SJCRH30 (cell line): ENCODE results near the gene FAHD1. TPM values are rescaled to one million over a fixed set of nuclear protein-coding genes. Genes with fewer than 3 reads are reported as not detected.
"Not testable (repeated sequence)": the region's sequence is repeated elsewhere in the genome, so short reads cannot be mapped to it uniquely, and the experiment has no call there.

Experiments used
- DNase-seq, 2 experiments: peaks; one replicate each; pipeline ENCODE4 v3.0.0-alpha.2; 2015 to 2020
- H3K27ac ChIP-seq: fragments of 250-450 bp; sonication (Bioruptor Pico); 2 replicates; pipeline ENCODE4 v1.5.1; 2020; ENCODE audit warnings: mild to moderate bottlenecking, moderate library complexity
- H3K27me3 ChIP-seq: fragments of 250-450 bp; sonication (Bioruptor Pico); 2 replicates; pipeline ENCODE4 v1.5.1; 2020; ENCODE audit warnings: mild to moderate bottlenecking, moderate library complexity
- H3K36me3 ChIP-seq: fragments of 250-450 bp; sonication (Bioruptor Pico); 2 replicates; pipeline ENCODE4 v1.5.1; 2020; ENCODE audit warnings: mild to moderate bottlenecking, moderate library complexity
- H3K4me1 ChIP-seq: fragments of 250-450 bp; sonication (Bioruptor Pico); 2 replicates; pipeline ENCODE4 v1.5.1; 2020; ENCODE audit warnings: mild to moderate bottlenecking, moderate library complexity
- H3K4me3 ChIP-seq: fragments of 250-450 bp; sonication (Bioruptor Pico); 2 replicates; pipeline ENCODE4 v1.5.1; 2020; ENCODE audit warnings: mild to moderate bottlenecking, moderate library complexity
- H3K9me3 ChIP-seq: fragments of 250-450 bp; sonication (Bioruptor Pico); replicated peaks from 2 replicates; pipeline ENCODE4 v1.5.1; 2020; ENCODE audit warnings: mild to moderate bottlenecking, moderate library complexity
- total RNA-seq: library from RNA; depleted of rRNA; stranded (reverse); fragments of >200 nt; shearing (Covaris generic); gene quantifications from 2 replicates; pipeline ENCODE4 v1.2.3, GENCODE V29; 2014

The FAHD1 gene
- total RNA-seq, 1 experiment from 2014 or later = 16.2 TPM

DNA sequence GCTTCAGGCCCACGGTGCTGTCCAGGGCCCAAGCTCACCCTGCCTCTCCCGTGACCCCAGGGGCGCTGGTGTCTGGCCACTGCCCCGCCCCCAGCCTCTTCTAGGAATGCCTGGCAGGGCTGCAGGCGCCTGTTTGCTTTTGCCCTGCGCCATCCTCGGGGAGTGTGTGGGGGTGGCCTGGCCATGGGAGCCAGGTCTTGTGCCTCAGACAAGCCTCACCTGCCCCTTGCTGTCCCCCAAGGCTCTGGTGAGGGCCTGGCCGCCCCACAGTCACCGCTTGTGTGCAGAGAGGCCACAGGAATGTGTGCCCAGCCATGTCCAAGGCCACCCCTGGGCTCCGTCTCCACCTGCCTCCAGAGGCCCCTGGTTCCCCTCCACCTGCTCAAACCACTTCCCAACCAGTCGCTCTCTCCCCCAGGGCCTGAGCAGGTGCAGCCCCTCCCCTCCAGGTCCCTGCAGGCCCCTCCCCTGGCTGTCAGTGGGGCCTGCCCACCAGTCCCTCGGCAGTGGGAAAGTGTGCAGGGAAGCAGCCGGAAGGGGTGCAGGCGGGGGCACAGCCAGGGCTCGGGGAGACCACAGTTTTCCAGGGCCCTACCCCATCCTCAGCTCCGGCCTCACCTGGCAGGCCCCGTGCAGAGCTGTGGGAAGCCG, 32.7 kb upstream of the FAHD1 start:
- Histone ChIP-seq H3K36me3 (peaks cover under 1% of the 10 kb centered on the region; the same call in 1 of the 2 replicates), H3K4me1 (peaks cover 9% of the 10 kb centered on the region; the same call in 1 of the 2 replicates), H3K9me3 (peaks cover 4% of the 10 kb centered on the region; the same call in 1 of the 2 replicates), H3K4me3 (no peak overlapping the region), H3K27me3 (no peaks in the 10 kb centered on the region), H3K27ac (no peak overlapping the region)
- peak in 1 of 2 experiments; percentile 20 for DNase-seq

DNA sequence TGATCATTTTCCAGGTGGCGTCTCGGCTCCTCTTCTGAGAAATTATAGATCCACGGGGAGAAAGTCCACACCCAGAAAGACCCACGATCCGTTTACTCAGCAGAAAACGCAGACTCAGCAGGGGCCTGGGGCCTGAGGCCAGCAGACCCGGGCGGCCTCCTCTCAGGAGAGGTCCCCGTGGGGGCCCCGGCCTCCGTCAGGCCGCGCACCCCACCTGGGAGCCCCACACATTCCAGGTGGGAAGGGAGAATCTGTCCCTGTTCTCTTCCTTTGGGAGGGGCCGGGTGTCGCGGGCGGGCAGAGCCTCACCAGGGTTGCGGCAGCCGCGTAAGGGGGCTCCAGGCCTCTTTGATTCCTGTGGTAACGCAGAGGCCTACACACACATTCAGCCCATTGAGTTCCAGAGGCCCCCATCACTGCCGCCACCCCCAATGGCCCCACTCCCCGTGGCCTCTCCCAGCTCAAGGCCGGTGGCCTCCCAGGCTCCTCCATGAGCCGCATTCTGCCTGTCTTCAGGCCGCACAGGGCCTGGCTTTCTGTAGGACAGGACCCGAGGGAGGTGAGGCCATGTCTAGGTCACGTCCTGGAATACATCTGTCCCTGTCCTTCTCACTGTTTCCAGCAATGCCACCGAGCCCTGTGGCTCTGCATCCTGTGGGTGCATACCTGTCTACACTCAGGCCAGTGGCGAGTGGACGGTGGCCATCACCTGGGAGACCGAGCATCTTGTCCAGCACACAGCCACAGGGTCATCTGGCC, 31.9 kb upstream of the FAHD1 start:
- H3K36me3 ChIP-seq = no peaks in the 10 kb centered on the region
- H3K27me3 ChIP-seq = no peaks in the 10 kb centered on the region
- H3K9me3 ChIP-seq = peaks cover 4% of the 10 kb centered on the region; the same call in 1 of the 2 replicates
- no peak overlapping the region for H3K27ac ChIP-seq
- H3K4me1 ChIP-seq = peaks cover 9% of the 10 kb centered on the region; the same call in 1 of the 2 replicates
- peak in 1 of 2 experiments; percentile 18 for DNase-seq
- H3K4me3 ChIP-seq = no peak overlapping the region

DNA sequence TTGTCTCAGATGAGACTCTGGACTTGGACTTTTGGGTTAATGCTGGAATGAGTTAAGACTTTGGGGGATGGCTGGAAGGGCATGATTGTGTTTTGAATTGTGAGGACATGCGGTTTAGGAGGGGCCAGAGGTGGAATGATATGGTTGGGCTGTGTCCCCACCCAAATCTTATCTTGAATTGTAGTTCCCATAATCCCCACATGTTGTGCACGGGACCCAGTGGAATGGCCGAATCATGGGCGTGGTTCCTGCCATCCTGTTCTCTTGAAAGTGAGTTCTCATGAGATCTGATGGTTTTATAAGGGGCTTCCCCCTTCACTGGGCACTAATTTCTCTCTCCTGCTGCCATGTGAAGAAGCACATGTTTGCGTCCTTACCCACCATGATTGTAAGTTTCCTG, 27.7 kb upstream of the FAHD1 start:
- not testable (repeated sequence) for H3K9me3 ChIP-seq, H3K36me3 ChIP-seq, H3K4me3 ChIP-seq, H3K27me3 ChIP-seq, DNase-seq, H3K27ac ChIP-seq, H3K4me1 ChIP-seq

DNA sequence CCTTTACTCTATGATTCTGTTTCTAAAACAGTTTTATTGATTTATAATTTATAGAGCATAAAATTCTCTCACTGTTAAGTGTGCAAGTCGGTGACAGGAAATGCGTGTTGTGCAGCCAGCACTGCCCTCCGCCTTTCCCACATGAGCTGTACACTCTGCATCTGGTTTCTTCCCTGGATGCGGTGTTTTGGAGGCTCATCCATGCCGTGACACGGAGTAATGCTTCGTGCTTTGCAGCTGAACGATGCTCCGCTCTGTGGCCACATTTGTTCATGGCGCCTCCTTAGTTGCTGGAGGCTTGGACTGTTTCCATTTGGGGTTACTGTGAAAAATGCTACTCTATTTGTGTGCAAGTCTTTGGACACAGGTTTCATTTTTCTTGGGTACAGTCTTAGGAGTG, 26.3 kb upstream of the FAHD1 start:
- Histone ChIP-seq H3K27ac (no peak overlapping the region), H3K9me3 (peaks cover 4% of the 10 kb centered on the region; the same call in 1 of the 2 replicates), H3K4me3 (no peak overlapping the region), H3K27me3 (no peaks in the 10 kb centered on the region), H3K36me3 (no peaks in the 10 kb centered on the region), H3K4me1 (no peaks in the 10 kb centered on the region)
- DNase-seq = no peak

DNA sequence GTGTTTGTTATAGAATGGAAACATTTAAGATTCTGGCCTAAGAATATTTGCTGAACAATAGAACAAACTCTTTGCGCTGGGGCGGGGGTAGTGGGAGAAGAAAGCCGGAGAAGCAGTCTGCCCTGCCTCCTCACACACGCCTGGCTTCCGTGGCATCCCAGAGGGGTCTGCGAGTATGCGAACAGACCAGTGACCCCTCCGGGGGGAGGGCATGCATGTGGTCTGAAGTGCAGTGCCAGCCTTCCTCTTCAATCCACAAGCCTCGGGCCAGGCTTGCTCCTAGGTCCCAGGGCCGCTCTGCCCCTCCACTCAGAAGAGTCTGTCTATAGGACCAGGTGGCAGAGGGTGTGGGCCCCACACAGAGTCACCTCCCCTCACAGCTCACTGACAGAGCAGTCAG, 19.4 kb upstream of the FAHD1 start:
- no peak overlapping the region for H3K4me3 ChIP-seq
- H3K36me3 ChIP-seq = no peaks in the 10 kb centered on the region
- no peaks in the 10 kb centered on the region for H3K4me1 ChIP-seq
- no peaks in the 10 kb centered on the region for H3K9me3 ChIP-seq
- no peaks in the 10 kb centered on the region for H3K27me3 ChIP-seq
- DNase-seq = no peak
- H3K27ac ChIP-seq = no peak overlapping the region

DNA sequence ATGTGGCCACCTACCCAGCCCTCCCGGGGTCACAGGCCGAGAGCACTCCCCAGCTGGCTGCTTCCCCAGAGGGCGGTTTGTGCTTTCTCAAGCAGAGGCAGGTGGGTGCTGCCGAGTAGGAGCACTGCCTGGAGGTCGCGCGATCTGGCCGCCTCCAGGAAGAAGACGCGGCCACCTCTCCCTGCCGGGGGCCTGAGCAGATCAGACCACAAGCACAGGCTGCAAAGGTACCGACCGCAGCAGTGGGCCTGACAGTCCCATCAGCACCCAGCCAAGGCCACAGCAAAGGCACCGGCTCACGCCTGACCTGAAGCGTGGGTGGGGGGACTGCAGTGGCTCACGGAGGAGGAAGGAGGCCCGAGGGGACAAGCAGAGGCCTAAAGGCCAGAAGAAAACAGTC, 18.3 kb upstream of the FAHD1 start:
- Histone ChIP-seq H3K27me3 (no peaks in the 10 kb centered on the region), H3K4me1 (no peaks in the 10 kb centered on the region), H3K27ac (no peak overlapping the region)

DNA sequence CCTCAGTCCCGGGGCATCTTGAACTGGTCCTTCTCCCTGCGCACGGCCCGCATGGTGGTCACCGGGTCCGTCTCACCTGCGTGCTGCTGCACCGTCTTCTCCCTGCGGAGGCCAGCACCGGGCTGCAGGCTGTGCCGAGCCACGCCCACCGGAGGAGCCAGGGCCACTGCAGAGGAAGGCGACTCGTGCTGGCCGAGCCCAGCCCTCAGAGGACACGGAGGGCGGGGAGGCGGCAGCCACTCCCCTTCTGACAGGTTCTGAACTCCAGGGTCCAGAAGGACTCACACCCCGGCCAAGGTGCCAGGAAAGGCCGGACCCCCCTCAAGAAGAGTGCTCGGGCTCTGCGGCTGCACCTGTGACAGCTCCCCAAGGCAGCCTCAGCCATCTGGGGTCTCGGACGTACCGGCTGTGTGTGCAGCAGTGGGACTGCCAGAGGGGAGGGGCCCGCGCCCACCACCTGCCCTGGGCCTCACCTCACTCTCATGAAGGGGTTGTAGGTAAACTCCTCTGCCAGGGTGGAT, 17.7 kb upstream of the FAHD1 start:
- H3K4me1 ChIP-seq = no peaks in the 10 kb centered on the region
- H3K36me3 ChIP-seq = no peaks in the 10 kb centered on the region
- H3K4me3 ChIP-seq = no peak overlapping the region
- H3K27me3 ChIP-seq = no peaks in the 10 kb centered on the region
- H3K9me3 ChIP-seq = no peaks in the 10 kb centered on the region
- H3K27ac ChIP-seq = no peak overlapping the region
- no peak for DNase-seq

More for the DNA sequence above, 18.3 kb upstream of the FAHD1 start:
- Histone ChIP-seq H3K9me3 (no peaks in the 10 kb centered on the region), H3K36me3 (no peaks in the 10 kb centered on the region), H3K4me3 (no peak overlapping the region)
- no peak for DNase-seq

DNA sequence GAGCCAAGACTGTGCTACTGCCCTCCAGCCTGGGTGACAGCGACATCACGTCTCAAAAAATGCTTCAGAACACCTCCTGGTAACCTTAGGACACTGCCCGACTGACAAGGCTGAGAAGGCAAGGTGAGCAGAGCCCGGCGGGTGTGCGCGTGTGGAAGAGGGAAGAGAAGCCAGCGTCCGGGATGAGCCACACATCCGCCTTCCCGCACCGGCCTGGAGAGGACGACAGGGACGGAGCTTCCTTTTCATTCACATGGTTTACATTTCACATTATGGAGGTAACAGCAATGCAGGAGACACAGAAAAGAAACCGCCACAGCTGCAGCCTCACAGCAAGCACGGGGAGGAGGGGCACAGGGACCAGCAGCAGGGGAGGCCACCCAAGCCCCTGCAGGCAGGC, 16.9 kb upstream of the FAHD1 start:
- Histone ChIP-seq H3K4me3 (no peak overlapping the region), H3K4me1 (no peaks in the 10 kb centered on the region), H3K36me3 (no peaks in the 10 kb centered on the region), H3K27me3 (no peaks in the 10 kb centered on the region), H3K27ac (no peak overlapping the region), H3K9me3 (no peaks in the 10 kb centered on the region)
- no peak for DNase-seq

DNA sequence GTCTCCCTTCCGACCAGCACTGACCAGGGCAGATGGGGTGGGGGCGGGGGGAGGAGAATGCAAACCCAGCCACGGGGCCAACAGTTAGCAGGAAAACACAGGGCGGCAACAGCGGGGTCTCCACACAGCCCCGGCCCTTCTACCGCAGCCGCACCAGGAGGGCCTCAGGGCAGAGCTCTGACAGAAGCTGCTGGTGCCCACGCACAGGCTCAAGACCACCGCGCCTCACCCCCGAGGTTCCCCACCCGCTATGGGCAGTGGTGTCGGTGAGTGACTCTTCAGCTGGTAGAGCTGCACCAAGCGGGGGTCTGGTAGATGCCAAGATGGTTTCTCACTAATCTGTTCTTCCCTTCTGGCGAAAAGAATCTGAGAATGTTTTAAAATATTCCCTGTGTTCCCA, 16.5 kb upstream of the FAHD1 start:
- no peaks in the 10 kb centered on the region for H3K4me1 ChIP-seq
- H3K36me3 ChIP-seq = no peaks in the 10 kb centered on the region
- H3K4me3 ChIP-seq = no peak overlapping the region
- H3K9me3 ChIP-seq = no peaks in the 10 kb centered on the region
- no peak for DNase-seq
- H3K27me3 ChIP-seq = no peaks in the 10 kb centered on the region
- H3K27ac ChIP-seq = no peak overlapping the region

DNA sequence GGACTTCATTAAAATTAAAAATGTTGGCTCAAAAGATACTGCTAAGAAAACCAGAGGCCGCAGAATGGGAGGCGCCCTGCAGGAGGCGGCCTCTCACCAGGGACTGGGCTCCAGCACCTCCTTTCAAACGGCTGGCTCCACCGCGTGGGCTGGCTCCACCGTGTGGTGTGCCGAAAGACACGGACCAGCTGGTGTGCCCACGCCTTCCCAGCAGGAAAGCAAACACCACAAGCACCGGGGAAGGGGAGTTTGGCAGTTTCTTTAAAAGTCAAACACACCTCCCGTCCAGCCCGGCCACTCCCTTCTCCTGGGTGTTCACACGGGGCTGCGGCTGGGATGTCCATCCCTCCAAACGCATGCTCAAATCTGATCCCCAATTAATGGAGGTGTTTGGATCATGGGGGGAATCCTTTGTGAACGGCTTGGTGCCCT, 14.3 kb upstream of the FAHD1 start:
- no peaks in the 10 kb centered on the region for H3K9me3 ChIP-seq
- H3K27me3 ChIP-seq = no peaks in the 10 kb centered on the region
- DNase-seq = peak; percentile 76 to 81
- H3K4me1 ChIP-seq = no peaks in the 10 kb centered on the region
- no peak overlapping the region for H3K4me3 ChIP-seq
- H3K36me3 ChIP-seq = no peaks in the 10 kb centered on the region
- H3K27ac ChIP-seq = no peak overlapping the region

DNA sequence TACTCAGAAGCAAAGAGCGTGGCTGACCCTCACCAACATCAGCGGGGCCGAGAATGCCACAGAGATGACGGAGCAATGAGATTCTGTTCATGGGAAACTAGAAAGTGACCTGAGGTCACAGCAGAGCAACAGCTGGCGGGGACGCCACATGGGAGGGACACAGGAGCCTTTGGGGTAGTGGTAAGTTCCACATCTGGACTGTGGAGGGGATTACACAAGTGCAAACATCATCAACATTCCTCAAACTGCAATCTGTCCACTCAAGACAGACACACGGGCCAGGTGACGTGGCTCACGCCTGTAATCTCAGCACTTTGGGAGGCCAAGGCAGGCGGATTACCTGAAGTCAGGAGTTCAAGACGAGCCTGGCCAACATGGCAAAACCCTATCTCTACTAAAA, 11.5 kb upstream of the FAHD1 start:
- no peak for DNase-seq
- H3K36me3 ChIP-seq = no peaks in the 10 kb centered on the region
- H3K4me1 ChIP-seq = no peaks in the 10 kb centered on the region
- no peak overlapping the region for H3K4me3 ChIP-seq
- H3K9me3 ChIP-seq = no peaks in the 10 kb centered on the region
- H3K27ac ChIP-seq = no peak overlapping the region
- H3K27me3 ChIP-seq = no peaks in the 10 kb centered on the region

DNA sequence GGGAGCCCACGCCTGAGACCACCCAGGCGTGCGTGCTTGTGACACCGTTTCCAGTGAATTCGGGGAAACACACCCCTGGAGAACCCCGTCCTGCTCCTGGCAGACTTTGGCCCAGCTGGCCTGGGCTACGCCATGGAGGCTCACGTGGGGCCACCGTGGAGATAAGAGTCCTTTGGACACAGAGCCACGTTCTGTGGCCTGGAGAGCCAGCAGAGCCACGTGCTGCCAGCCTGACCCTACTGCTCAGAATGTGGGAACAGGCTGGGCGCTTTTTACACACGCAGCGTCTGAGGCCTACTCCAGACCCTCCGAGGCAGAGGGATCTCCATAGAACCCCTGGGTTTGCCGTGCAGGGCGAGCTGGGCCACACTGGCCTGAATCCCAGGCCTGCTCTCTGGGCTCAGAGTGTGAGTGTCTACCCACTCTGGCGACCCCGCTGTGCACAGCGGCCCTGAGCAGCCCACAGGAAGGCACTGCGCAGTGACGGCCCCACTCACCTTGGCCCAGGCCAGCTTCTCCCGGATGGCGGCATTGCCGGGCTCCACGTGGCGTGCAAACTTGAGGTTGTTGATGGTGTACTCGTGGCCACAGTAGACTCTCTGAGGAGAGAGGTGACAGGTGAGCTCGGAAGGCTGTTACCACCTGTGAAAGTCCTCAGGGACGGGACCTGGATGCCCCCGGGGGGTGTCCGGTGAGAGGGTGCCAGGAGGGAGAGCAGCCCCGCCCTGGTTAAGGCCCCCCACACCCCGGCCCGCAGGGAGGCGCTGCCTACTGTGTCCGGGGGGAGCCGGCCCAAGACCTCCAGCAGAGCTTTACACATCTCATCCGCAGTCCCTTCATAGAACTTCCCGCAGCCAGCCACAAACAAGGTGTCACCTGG, 10.4 kb upstream of the FAHD1 start:
- H3K27me3 ChIP-seq = no peaks in the 10 kb centered on the region
- DNase-seq = no peak
- no peaks in the 10 kb centered on the region for H3K4me1 ChIP-seq
- no peak overlapping the region for H3K27ac ChIP-seq
- no peak overlapping the region for H3K4me3 ChIP-seq
- no peaks in the 10 kb centered on the region for H3K9me3 ChIP-seq
- no peaks in the 10 kb centered on the region for H3K36me3 ChIP-seq

DNA sequence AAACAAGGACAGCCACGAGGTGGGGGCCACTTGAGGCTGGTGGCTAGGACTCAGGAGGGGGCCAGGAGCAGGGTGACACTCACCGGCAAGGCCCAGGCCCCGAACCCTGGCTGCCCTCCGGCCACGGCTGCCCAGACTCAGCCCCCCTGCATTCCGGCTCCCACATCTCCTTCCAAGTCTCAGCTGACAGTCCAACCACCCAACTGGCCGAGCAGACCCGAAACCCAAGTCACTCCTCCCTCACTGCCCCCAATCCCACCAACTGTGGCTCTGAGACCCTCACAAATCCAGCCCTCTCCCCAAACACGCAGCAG, 9.8 kb upstream of the FAHD1 start:
- Histone ChIP-seq H3K9me3 (no peaks in the 10 kb centered on the region), H3K27me3 (no peaks in the 10 kb centered on the region), H3K4me3 (no peak overlapping the region), H3K4me1 (no peaks in the 10 kb centered on the region), H3K27ac (no peak overlapping the region), H3K36me3 (no peaks in the 10 kb centered on the region)
- DNase-seq = no peak

DNA sequence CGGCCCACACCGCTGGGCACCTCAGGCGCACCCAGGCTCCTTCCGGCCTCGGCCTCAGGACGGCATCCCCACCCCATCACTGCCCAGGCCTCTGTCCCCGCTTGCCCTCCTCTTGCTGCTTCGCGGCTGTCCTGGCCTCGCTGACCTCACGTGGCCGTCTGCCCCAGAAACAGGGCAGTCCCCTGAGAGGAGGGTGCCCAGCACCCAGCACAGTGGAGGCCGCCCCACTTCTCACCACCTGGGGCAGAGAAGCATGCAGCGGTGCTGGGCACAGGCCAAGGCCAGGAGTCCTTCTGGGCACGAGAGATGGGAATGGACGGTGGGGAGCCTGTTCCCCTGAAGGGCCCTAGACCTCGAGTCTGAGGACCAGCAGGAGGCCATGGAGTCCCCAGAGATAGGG, 9.3 kb upstream of the FAHD1 start:
- no peak overlapping the region for H3K4me3 ChIP-seq
- no peak overlapping the region for H3K27ac ChIP-seq
- no peak for DNase-seq
- H3K9me3 ChIP-seq = no peaks in the 10 kb centered on the region
- no peaks in the 10 kb centered on the region for H3K4me1 ChIP-seq
- no peaks in the 10 kb centered on the region for H3K27me3 ChIP-seq
- H3K36me3 ChIP-seq = no peaks in the 10 kb centered on the region
